ENCODE data around the gene APOL1.

DNA sequence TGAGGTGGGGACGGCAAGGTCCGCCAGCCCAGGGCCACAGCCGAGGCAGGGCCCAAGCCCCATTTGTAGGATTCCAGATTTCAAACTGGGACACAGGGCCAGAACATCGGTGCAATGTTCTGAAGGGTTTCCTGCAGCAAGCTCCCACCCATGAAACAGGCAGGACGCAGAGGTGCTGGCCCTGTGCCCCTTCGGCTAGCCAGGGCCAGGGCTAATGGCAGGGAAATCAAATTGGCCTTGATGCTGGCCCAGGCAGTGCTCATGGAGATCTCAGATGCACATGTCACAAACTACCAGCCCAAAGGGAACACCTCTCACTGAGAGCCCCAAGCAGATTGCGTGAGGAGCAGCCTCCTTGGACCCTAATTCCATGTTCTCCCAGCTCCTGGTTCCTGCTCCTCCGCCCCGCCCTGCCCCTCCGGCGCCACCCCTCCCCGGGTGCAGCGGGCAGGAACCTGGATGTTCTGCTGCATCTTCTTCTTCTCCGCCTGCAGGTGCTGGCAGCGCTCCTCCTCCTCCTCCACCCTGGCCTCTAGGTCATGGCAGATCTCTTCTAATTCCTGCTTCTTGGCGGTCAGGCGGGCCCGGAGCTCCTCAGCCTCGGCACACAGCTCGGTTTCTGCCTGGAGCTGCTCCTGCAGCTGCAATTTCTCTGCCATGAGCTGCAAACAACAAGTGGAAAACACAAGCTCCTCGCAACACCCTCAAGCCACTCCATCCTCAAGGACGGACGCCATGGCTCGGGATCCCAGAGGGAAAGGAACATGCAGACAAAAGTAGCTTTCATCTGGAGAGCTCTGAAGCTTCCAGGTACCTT is 47.7 kb downstream of the APOL1 start:
- TF ChIP-seq, protein P1, sequence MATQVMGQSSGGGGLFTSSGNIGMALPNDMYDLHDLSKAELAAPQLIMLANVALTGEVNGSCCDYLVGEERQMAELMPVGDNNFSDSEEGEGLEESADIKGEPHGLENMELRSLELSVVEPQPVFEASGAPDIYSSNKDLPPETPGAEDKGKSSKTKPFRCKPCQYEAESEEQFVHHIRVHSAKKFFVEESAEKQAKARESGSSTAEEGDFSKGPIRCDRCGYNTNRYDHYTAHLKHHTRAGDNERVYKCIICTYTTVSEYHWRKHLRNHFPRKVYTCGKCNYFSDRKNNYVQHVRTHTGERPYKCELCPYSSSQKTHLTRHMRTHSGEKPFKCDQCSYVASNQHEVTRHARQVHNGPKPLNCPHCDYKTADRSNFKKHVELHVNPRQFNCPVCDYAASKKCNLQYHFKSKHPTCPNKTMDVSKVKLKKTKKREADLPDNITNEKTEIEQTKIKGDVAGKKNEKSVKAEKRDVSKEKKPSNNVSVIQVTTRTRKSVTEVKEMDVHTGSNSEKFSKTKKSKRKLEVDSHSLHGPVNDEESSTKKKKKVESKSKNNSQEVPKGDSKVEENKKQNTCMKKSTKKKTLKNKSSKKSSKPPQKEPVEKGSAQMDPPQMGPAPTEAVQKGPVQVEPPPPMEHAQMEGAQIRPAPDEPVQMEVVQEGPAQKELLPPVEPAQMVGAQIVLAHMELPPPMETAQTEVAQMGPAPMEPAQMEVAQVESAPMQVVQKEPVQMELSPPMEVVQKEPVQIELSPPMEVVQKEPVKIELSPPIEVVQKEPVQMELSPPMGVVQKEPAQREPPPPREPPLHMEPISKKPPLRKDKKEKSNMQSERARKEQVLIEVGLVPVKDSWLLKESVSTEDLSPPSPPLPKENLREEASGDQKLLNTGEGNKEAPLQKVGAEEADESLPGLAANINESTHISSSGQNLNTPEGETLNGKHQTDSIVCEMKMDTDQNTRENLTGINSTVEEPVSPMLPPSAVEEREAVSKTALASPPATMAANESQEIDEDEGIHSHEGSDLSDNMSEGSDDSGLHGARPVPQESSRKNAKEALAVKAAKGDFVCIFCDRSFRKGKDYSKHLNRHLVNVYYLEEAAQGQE (IDR thresholded peaks at IDR 0.05; ENCODE audit: low read depth) = no peak
- TF ChIP-seq TAF1 (IDR thresholded peaks at IDR 0.05; ENCODE audit: low read depth) (no peak), ZBTB7A (IDR thresholded peaks at IDR 0.05; ENCODE audit: low read depth) (no peak), USF1 (IDR thresholded peaks at IDR 0.05) (no peak), TEAD4 (IDR thresholded peaks at IDR 0.05) (no peak), MAX (IDR thresholded peaks at IDR 0.05) (no peak), RAD21 (IDR thresholded peaks at IDR 0.05; ENCODE audit: low read depth) (no peak), EGR1 (IDR thresholded peaks at IDR 0.05) (no peak), FOXM1 (IDR thresholded peaks at IDR 0.05; ENCODE audit: borderline replicate concordance, low read depth) (no peak), CREB1 (IDR thresholded peaks at IDR 0.05; ENCODE audit: low read depth) (no peak), YY1 (IDR thresholded peaks at IDR 0.05; ENCODE audit: low read depth) (no peak), CEBPB (IDR thresholded peaks at IDR 0.05) (no peak), EP300 (IDR thresholded peaks at IDR 0.05; ENCODE audit: borderline replicate concordance) (no peak), NFIC (IDR thresholded peaks at IDR 0.05) (no peak)

Measured in Ishikawa (cell line).